Astrocyte of the hippocampus (primary cell): Measurements from ENCODE around the gene UBAC2.

Experiments
- DNase-seq: peaks from one replicate; pipeline ENCODE4 v3.0.0; 2011; ENCODE audit warnings: low read depth, low spot score

The UBAC2 gene

DNA sequence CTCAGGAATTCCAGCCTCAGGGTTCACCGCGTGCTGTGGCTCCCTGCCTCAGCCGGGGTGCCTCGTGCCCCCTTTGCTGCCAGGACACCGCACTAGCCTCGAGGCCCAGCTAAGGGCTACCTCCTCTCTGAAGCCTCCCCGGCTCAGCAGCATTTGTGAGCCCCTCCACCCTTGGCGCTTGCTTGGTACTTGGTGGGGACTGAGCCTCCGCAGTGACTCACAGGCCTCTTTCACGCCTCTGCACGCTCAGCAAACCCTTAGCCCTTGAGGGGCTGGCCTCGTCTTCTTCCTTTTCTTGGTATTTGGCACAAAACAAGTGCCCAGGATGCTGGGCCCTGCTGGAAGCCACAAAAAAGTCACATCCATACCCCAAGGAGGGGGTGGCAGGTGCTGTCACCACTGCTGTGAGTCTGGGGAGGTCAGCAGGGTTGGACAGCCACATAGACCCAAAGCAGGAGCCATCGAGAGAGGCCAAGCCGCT is 215.2 kb downstream of the UBAC2 start:
- DNase-seq, result no peak

DNA sequence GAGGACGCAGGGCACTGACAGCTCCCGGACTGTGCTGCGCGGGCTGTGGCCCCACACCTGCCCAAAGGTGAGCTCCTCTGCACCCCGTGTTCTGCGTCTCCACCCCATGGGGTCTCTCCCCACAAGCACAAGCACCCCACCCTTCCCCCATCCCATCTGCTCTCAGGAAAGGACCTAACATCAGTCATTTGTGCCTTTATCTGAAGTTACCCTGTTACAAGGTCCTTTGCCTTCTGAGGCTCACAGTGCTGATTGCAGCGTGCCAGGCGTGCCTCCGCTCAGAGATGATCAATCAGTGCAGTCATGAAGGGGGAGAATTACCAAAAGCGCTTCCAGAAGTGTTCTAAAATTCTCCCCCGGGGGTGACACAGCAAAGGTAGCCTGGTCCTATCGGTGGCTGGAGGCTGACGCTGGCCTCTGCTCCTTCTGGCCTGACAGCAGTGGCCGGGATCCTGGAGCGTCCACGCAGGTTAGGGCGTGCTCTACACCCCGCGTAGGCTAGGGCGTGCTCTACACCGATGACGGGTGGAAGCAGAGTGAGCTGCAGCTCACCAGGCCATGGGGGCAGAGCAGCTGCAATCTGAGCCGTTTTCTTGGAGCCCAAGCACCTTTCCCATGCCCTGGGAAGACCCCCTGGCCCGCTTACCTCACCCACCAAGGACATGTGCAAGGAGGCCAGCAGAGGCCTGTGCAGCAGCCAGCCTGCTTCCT is 215.9 kb downstream of the UBAC2 start:
- no peak for DNase-seq

DNA sequence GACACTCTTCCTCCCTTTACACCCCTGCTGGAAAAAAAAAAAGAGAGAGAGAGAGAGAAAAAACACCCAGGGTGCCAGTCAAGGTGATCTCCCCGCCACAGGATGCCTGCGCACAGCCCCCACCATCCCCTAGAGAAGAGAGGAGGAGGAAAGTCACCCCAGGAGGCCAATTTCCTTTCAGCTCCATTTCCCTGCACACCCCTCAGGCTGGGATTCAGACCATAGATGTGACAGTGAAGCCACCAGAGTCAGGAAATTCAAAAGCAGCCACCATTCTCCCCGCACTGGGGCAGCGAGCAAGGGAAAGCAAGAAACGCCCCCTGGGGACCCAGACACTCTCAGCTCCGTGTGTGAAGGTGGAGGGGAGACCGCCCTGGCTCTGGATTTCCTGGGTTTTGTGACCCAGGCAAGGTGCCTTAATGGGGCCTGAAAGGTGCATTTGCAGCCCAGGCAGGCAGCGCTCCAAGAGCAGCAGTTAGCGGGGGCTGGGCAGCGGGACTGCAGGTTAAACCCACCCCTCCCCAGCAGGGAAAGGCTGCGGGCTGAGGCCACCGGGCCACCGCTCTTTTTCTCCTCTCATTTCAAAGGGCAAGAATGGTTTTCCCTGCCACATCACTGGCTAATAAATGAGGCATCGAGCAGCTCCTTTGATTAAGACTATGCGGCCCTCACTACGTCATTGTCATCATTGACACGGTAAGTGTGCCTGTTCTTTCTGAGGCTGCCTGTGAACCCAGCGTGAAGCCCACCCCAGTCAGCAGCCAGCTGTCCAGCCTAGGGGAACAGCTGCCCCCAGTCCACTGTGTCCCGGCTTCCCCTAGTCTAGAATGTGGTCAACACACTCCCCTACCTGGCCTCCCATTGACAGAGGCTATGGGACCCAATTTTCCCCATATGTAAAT is 216.8 kb downstream of the UBAC2 start:
- DNase-seq, result no peak

DNA sequence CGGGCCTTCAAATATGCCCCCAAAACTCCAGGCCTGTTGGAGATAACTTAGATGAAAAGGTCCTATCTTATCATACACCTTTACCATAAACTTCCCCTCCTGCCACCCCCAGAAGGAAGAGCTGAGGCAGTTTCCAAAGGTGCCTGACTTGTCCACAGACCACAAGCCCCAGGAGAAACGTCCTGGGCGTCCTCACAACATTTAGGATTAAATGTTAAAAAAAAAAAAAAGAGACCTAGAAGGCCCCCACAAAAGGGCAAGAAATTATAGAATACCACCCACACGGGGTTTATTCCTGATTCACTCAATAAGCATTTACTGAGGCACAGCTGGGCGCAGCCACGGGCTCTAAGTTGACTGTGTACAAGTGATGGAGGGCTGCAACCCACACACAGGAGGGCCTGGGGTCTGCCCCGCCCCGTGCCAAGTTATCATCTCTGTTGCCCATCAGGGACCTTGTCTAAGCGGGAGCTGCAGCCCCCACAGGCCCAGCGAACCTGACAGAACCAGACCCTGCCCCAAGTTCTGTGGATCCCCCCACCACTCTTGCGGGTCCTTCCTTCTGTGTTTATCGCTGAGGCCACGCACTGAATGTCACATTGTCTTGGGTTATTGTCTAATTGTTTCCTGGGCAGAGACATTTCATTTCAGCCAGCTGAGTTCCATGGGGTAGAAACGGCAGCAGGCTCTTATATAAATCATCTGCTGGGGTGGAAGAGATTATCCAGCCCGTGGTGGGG is 217.6 kb downstream of the UBAC2 start:
- no peak for DNase-seq

DNA sequence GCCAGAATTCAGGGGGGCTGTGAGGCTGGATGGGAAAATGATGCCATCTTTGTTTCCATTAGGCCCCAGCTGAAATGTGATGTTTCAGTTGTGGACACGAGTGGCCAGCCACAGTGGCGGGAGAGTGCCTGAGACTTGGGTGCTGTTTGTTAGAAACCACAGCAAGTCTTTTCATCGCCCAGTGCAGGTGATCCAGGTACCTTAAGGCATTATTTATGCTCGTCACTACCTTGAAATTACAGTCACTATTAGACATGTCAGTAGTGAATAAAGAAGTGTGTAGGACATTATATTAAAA is 218.1 kb downstream of the UBAC2 start:
- no peak for DNase-seq

DNA sequence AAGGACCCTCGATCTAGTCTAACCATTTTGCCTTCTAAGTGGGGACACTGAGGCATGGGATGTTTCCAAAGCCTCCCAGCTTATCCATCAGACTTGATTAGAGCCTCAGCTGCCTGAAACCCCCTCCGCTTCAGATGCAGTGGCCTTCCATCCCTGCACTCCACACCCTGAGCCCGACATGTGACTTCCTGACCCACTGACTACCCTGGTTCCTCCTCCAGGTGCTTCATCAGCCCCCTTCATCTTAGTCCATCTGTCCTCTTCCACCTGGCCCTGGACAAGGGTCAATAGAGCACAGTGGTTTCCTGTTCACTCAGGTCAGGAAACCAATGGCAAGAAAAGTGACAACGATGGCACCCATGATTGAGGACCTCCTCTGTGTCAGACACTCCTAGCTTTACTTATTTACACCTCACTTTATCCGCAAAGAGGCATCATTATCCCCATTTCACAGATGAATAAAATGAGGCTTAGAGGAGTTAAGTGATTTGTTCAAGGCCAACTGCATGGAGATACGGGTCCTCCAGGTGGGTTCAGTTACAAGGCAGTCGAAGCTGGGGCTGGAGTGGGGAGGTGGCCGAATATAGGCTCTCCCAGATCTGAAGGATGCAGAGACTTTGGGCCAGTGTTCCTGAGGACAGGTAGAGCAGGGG is 219.1 kb downstream of the UBAC2 start:
- no peak for DNase-seq

DNA sequence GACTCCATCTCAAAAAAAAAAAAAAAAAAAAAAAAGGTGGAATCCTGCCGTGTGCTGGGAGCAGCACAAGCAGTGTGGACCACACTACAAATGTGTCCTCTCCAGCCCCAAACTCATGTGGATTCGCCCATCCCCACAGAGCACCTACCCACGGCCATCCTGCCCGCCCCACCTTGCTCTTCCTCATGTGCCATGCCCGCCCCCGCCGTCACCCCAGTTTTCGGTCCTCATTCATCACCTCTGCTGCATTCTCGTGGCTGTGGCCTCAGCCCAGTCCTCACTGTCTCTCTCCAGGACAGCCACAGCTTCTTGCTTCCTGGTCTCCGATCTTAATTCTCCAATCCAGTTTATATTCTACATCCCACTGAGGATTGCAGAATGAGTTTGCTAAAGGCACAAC is 220.6 kb downstream of the UBAC2 start:
- no peak for DNase-seq

DNA sequence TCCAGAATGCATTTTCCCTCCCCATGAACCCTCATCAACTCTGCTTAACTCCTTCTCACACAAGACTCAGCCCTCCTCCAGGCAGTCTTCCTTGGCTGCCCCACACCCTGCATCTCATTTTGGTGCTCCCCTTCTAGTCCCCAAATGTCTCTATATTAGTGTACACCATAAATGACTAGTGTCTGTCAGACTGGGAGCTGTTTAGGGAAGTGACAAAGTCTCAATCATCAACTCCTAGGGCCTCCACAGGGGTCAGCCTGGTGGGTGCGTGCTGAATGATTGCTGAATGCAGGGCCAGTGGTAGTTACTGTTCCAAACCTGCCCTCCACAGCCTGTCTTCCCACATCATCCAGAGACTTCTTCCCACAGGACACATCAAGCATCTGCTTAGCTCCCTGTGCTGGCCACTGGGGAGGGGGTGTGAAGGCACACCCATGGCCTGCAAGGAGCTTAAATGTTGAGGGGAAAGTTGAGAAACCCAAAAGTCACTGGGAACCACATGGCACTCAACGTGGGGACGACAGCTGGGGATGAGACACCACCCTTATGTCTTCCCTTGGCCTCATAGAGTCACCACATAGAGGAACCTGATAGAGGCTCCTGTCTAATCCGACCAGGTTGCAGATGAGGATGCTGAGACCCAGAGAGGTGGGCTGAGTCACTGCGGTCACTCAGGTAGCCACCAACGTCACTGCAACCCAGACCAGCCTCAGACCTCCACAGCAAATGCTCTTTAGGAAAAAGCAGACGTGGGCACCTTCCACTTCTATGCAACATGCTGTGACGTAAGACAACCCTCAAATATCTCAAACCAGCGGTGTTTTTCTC is 221.3 kb downstream of the UBAC2 start:
- DNase-seq, result no peak

DNA sequence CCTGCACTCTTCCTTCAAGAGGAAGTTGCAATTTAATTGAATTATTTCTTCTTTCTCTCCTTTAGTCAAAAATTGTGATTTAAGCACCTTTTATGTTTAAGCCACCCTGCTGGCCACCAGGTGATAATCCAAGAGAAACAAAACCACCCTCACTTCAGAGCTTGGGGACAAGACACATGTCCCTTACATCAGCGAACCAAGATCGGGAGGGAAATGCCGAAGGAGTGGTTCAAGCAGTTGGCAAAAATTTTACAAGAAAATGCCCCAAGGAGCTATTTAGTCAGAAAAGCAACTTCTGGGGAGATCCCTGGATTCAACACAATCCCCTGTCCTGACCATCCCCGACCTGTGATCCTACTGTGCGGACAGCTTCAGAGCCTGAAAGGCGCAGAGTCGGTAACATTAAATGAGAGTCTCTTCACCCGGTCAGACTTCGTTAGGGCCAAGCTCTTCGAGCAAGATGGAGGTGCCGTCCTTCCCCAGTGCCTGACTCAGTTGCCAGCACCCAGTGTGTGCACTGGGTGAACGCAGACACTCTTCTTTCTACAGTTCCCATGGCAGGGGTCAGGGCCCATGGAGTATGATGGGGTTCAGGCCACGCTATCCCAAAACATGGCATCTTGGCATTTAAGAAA is 222.0 kb downstream of the UBAC2 start:
- no peak for DNase-seq

DNA sequence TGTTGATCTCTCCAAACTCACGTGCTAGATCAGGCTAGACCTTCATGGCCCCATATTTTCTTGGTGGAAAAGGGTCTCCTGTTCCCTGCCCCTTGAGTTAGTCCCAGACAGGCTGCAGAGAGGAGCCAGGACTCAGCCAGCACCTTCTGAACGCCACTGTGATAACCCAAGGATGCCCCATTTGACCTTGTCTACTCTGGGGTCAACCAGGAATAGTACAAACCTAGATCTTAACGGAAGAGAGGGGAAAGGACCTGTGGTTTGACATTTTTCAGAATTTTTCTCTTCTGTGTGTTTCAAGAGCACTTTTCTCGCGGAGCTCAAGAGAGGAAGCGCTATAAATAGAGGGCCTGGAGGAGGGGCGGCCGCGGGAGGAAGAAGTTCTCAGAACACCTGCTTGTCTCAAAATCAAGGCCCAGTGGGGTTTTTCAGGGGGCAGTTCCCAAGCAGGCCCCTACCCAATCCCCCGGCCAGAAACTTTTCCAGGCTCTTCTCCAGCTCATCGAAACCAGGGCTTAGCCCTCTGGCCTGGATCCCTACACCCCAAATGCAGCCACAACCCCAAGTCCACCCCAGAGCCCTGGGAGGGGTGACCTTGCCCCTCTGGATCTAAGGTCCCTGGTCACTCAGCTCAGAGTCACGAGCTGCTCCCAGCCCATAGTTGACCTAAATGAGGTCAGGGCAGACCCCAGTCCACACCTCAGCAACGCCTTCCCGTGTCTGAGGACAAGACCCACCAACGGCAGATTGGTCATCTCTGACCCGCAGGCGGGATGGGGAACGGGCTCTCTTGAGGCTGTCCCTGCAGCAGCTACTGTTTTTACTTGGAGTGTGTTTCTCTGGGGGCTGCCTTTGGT is 225.1 kb downstream of the UBAC2 start:
- DNase-seq, result no peak

DNA sequence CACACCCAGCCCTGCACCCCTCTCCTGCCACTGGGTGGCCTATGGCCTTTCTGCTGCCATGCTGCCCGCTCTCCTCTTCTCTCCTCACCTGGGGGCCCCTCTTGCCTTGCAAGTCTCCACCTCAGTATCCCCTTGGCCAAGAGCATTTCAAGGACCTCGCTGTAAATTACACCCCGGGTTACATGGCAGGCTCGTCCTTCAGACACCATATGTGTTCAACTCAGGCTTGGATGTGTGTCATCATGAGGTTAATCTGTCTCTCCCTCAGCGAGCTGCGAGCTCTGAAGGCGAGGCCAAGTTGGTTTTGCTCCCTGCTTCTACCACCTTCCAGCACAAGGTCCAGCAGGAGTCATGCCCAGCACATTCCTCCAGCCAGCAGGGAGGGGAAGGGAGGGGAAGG is 225.8 kb downstream of the UBAC2 start:
- no peak for DNase-seq

DNA sequence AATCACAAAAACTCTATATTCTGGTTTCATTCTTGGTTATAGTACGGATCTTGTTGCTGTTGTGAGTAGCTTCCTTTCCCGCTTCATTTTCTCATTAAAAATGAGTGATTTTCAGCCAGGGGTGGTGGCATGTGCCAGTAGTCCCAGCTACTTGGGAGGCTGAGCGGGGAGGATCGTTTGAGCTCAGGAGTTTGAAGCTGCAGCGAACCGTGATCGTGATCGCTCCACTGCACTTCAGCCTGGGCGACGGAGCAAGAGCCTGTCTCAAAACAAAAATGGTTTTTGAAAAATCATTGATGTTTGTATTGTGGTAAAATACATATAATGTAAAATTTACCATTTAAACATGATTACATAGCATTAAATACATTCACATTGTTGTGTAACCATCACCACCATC is 229.0 kb downstream of the UBAC2 start:
- DNase-seq, result no peak

DNA sequence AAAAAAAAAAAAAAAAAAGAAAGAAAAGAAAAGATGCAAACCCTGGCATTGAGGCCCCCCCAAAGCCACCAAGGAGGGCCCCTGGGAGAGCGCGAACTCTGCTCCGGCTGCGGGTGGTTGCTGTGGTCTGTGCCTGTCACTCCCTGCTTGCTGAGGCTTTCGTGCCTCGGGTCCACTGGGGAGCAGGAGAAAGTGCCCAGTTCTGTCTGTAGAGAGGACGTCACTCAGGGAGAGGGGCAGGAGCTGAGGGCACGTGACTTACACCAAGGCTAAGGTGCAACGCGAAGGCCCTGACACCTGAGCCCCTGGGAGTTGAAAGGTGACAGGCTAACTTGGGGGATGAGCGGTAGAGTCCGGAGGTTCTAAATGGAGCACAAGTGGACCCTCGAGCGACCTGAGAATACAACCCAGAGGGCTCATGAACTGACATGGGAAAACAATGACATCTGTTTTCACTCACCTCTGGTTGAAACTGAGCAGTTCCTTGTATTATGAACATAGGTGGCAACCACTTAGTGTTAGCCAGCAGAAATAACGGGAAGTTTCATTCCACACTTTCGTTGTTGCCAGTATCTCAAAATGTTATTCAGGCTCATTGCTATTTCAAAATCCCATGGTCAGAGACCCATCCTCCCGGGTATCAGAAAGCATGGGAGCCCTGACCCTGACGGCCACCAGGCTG is 231.4 kb downstream of the UBAC2 start:
- no peak for DNase-seq

DNA sequence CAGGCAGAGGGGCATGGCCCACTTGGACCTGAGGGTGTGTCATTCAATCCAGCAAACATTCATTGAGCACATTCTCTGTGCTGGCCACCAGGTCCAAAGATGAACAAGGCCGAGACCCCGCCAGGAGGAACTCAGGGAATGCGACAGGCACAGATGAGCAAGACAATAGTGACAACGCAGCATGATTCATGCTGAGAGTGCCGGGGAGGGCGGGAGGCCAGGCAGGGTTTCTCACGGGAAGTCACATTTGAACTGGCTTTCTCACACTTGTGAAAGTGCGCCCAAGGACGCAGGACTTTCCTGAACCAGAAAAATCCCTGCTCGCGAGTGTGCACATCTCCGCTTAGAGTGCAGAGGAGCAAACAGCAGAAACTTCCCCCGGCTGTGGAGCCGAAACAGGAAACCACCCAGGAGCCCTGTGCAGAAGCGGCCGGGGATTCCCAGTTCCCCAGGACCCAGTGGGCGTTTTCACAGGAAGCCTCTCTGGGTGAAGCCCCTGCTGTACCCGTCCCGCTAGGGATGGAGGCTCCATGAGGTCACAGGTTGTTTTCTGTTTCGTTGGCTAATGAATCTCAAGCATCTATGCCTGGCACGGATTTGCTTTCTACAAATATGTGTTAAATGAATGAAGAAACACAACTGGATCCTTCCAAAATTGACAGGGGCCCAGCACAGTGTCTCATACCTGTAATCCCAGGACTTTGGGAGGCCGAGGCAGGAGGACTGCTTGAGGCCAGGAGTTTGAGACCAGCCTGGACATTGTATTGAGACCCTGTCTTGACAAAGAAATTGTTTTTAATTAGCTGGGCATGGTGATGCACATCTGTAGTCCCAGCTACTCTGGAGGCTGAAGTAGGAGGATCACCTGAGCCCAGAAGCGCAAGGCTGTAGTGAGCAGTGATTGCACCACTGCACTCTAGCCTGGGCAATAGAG is 232.2 kb downstream of the UBAC2 start:
- DNase-seq, result peak; percentile 61

DNA sequence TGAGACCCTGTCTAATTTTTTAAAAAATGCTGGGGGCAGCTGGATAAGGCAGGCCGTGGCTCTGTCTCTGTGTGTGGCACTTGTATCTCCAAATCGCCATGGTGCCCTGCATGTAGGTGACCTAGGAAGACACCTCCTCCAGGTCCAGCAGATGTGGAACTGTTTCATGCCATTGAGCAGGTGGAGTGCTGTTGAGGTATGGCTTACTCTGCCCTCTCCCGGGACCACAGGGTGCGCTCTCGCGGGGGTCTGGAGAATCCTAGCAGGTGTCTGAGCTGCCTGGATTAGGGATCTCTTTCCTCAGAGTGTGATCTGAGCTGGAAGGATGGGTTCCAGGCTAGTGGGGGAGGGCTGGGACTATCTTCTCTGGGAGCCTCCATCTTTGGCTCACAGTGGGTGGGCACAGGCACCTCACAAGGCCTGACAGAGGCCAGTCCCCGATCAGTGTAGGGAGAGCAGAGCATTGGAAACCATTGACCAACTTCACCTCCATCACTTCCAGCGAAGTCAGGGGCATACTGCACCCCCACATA is 233.0 kb downstream of the UBAC2 start:
- no peak for DNase-seq

DNA sequence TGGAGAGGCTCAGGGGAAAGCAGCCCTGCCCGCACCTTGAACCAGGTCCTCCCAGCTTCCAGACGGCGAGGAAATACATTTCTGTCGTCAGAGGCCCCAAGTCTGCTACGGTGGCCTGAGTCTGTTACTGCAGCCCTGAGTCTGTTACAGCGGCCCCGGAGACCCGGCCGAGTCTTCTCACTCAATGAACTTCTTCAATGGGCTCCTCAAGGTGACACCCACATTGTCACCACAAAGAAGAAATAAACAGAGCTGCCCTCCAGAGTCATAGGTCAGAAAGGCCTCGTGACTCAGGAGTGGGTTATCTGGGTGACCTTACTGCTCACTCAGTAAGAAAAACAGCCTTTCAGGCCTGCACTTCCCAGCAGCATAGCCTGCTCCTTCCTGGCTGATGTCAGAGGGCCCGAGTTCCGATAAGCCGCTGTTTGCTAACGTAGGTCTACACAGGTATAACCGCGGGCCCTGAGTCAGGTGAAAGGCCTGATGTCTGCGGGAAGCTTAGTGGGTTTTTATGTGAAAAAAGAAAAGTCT is 233.7 kb downstream of the UBAC2 start:
- no peak for DNase-seq

DNA sequence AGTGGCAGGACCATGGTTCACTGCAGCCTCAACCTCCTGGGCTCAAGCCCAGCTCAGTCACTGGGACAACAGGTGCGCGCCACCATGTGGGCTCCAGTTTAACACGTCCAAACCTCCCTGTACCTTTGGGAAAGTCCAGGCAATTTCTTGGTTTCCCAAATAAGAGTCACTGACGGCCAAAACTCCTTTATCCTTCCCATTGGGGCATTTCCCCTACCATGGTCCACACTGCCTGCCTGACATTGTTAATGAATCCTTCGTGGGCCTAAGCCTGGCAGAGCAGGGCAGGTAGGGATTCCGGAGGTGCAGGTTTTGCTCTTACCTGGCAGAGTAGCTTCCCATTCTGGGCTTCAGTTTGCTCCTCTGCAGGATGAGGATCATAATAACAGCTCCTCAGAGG is 234.5 kb downstream of the UBAC2 start:
- DNase-seq, result no peak
